ENCODE measurements around the gene CUEDC2. TPM values are rescaled to one million over a fixed set of nuclear protein-coding genes. Genes with fewer than 3 reads are reported as not detected.

The CUEDC2 gene
- polyA plus RNA-seq, 1 donor from 2014 or later: 169 TPM

GRCh38 chr10:102375867-102376266, 56.5 kb downstream of the CUEDC2 start:
- no peak overlapping the region for H3K4me3 ChIP-seq (ENCODE audit: low read length)
- H3K9me3 ChIP-seq (ENCODE audit: low read length): no peaks in the 10 kb centered on the region
- no peak overlapping the region for H3K4me2 ChIP-seq (ENCODE audit: low read length)
- no peaks in the 10 kb centered on the region for H3K9me2 ChIP-seq (ENCODE audit: insufficient read depth, low read length)
- no peaks in the 10 kb centered on the region for H3K27me3 ChIP-seq (ENCODE audit: insufficient read depth, low read depth, low read length)
- no peak overlapping the region for H3K27ac ChIP-seq (ENCODE audit: low read length)
- H3K79me2 ChIP-seq (replicated peaks; ENCODE audit: insufficient read depth, low read length): no peaks in the 10 kb centered on the region
- no peak overlapping the region for H3K9ac ChIP-seq (ENCODE audit: low read length)
- peaks cover 2% of the 10 kb centered on the region for H3K36me3 ChIP-seq (ENCODE audit: insufficient read depth, low read length)
- H2AFZ ChIP-seq (ENCODE audit: low read depth, low read length): no peak overlapping the region
- no peak for TF ChIP-seq MXI1 (conservative IDR thresholded peaks at IDR 0.05; ENCODE audit: poor library complexity, severe bottlenecking)
- no peak for TF ChIP-seq RAD21 (conservative IDR thresholded peaks at IDR 0.05)
- TF ChIP-seq TAF1 (IDR thresholded peaks at IDR 0.05; ENCODE audit: low read depth): no peak
- no peak for TF ChIP-seq CTCF (IDR thresholded peaks at IDR 0.05; ENCODE audit: poor library complexity, severe bottlenecking)
- TF ChIP-seq POLR2AphosphoS5 (IDR thresholded peaks at IDR 0.05): no peak
- TF ChIP-seq SMC3 (conservative IDR thresholded peaks at IDR 0.05; ENCODE audit: poor library complexity): no peak
- TF ChIP-seq EP300 (conservative IDR thresholded peaks at IDR 0.05; ENCODE audit: poor library complexity, severe bottlenecking): no peak
- no peak for TF ChIP-seq EZH2 (IDR thresholded peaks at IDR 0.05; ENCODE audit: borderline replicate concordance, insufficient read depth, low read length, poor library complexity, severe bottlenecking)
- TF ChIP-seq, protein P1, sequence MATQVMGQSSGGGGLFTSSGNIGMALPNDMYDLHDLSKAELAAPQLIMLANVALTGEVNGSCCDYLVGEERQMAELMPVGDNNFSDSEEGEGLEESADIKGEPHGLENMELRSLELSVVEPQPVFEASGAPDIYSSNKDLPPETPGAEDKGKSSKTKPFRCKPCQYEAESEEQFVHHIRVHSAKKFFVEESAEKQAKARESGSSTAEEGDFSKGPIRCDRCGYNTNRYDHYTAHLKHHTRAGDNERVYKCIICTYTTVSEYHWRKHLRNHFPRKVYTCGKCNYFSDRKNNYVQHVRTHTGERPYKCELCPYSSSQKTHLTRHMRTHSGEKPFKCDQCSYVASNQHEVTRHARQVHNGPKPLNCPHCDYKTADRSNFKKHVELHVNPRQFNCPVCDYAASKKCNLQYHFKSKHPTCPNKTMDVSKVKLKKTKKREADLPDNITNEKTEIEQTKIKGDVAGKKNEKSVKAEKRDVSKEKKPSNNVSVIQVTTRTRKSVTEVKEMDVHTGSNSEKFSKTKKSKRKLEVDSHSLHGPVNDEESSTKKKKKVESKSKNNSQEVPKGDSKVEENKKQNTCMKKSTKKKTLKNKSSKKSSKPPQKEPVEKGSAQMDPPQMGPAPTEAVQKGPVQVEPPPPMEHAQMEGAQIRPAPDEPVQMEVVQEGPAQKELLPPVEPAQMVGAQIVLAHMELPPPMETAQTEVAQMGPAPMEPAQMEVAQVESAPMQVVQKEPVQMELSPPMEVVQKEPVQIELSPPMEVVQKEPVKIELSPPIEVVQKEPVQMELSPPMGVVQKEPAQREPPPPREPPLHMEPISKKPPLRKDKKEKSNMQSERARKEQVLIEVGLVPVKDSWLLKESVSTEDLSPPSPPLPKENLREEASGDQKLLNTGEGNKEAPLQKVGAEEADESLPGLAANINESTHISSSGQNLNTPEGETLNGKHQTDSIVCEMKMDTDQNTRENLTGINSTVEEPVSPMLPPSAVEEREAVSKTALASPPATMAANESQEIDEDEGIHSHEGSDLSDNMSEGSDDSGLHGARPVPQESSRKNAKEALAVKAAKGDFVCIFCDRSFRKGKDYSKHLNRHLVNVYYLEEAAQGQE (IDR thresholded peaks at IDR 0.05; ENCODE audit: borderline replicate concordance): no peak
- H4K20me1 ChIP-seq (ENCODE audit: insufficient read depth): no peaks in the 10 kb centered on the region
- no peaks in the 10 kb centered on the region for H3F3A ChIP-seq (ENCODE audit: insufficient read depth, low read length, poor library complexity, severe bottlenecking)

GRCh38 chr10:102375250-102375649, 57.1 kb downstream of the CUEDC2 start:
- H4K20me1 ChIP-seq (ENCODE audit: insufficient read depth): no peaks in the 10 kb centered on the region
- H3K4me3 ChIP-seq (ENCODE audit: low read length): no peak overlapping the region
- no peaks in the 10 kb centered on the region for H3K79me2 ChIP-seq (replicated peaks; ENCODE audit: insufficient read depth, low read length)
- H2AFZ ChIP-seq (ENCODE audit: low read depth, low read length): no peak overlapping the region
- H3F3A ChIP-seq (ENCODE audit: insufficient read depth, low read length, poor library complexity, severe bottlenecking): no peaks in the 10 kb centered on the region
- H3K27me3 ChIP-seq (ENCODE audit: insufficient read depth, low read depth, low read length): no peaks in the 10 kb centered on the region
- H3K9me3 ChIP-seq (ENCODE audit: low read length): no peaks in the 10 kb centered on the region
- TF ChIP-seq, protein P1 (IDR thresholded peaks at IDR 0.05; ENCODE audit: borderline replicate concordance): no peak
- TF ChIP-seq MXI1 (conservative IDR thresholded peaks at IDR 0.05; ENCODE audit: poor library complexity, severe bottlenecking) (no peak), RAD21 (conservative IDR thresholded peaks at IDR 0.05) (no peak), POLR2AphosphoS5 (IDR thresholded peaks at IDR 0.05) (no peak), TAF1 (IDR thresholded peaks at IDR 0.05; ENCODE audit: low read depth) (no peak), EP300 (conservative IDR thresholded peaks at IDR 0.05; ENCODE audit: poor library complexity, severe bottlenecking) (no peak), EZH2 (IDR thresholded peaks at IDR 0.05; ENCODE audit: borderline replicate concordance, insufficient read depth, low read length, poor library complexity, severe bottlenecking) (no peak), CTCF (IDR thresholded peaks at IDR 0.05; ENCODE audit: poor library complexity, severe bottlenecking) (no peak), SMC3 (conservative IDR thresholded peaks at IDR 0.05; ENCODE audit: poor library complexity) (no peak)
- no peak overlapping the region for H3K9ac ChIP-seq (ENCODE audit: low read length)
- H3K4me2 ChIP-seq (ENCODE audit: low read length): no peak overlapping the region
- H3K9me2 ChIP-seq (ENCODE audit: insufficient read depth, low read length): no peaks in the 10 kb centered on the region
- peaks cover 8% of the 10 kb centered on the region for H3K36me3 ChIP-seq (ENCODE audit: insufficient read depth, low read length)
- no peak overlapping the region for H3K27ac ChIP-seq (ENCODE audit: low read length)

Measured in neural cell (in vitro differentiated cells).